Mucosa of descending colon (tissue), 3 donors: Measurements from ENCODE around the gene SLC45A1. TPM values are rescaled to one million over a fixed set of nuclear protein-coding genes. Genes with fewer than 3 reads are reported as not detected.

Experiments
- ATAC-seq: fragments of 200-7000 bp; cut with Tn5 transposase; one replicate; pipeline ENCODE4 v1.9.1; 2020; ENCODE audit warnings: mild to moderate bottlenecking, moderate library complexity
- DNase-seq, 3 donors: peaks; one replicate each; pipeline ENCODE4 v3.0.0-alpha.2; 2020
- H3K36me3 ChIP-seq: fragments of 200-600 bp; one replicate; pipeline ENCODE4 v1.8.0; 2021; ENCODE audit warnings: low read depth, mild to moderate bottlenecking
- H3K4me1 ChIP-seq: fragments of 200-600 bp; one replicate; pipeline ENCODE4 v1.8.0; 2021; ENCODE audit warnings: low read depth, mild to moderate bottlenecking
- H3K4me3 ChIP-seq: fragments of 200-600 bp; one replicate; pipeline ENCODE4 v1.8.0; 2021; ENCODE audit warnings: mild to moderate bottlenecking
- H3K9me3 ChIP-seq: fragments of 200-600 bp; one replicate; pipeline ENCODE4 v1.8.0; 2021; ENCODE audit warnings: mild to moderate bottlenecking
- CTCF ChIP-seq: fragments of 200-600 bp; IDR thresholded peaks from one replicate; pipeline ENCODE4 v1.8.0; 2022; ENCODE audit warnings: antibody characterized with exemption, mild to moderate bottlenecking
- intact Hi-C, 2 donors: fragments of 100-400 bp; cut with DNase I in 1 of 2; cut with micrococcal nuclease in 1 of 2; formaldehyde crosslinking; loops; one replicate each; pipeline versions ENCODE4 v1.11.0 to v1.11.1; 2022; cut with DNase I, micrococcal nuclease
- total RNA-seq, 3 donors: library from RNA; stranded (reverse); fragmentation: NEBNext Ultra II Directional in 2 of 3; extraction: Animal tissue kit (Norgen Biotek cat#: 25700) in 2 of 3; gene quantifications; one replicate each; pipeline versions ENCODE4 v1.2.1 to v1.2.4, GENCODE V29; 2021 to 2023
- donor health status: DM: no; HTN: no; CAD: no; lungs with moderate emphysema.
- donor health status: DM: no; HTN: no; CAD: no.
- donor health status: DM: no; HTN: yes; CAD: no.

The SLC45A1 gene
- total RNA-seq, 3 donors from 2014 or later = 0.55 to 3.9 TPM; not detected in 1

- DNase-seq (peak; percentile 70 to 79 (median 75)), ATAC-seq (peak; percentile 99)
- intact Hi-C loops = no loop called here
- Histone ChIP-seq H3K9me3 (no peaks in the 10 kb centered on the region), H3K4me3 (no peak overlapping the region), H3K36me3 (no peaks in the 10 kb centered on the region), H3K4me1 (no peaks in the 10 kb centered on the region)
- no peak for TF ChIP-seq CTCF
These were observed 24.8 kb upstream of the SLC45A1 start for GRCh38 chr1:8293118-8293517.

GRCh38 chr1:8293641-8294169 lies 24.2 kb upstream of the SLC45A1 start:
- ATAC-seq = no peak
- Histone ChIP-seq H3K4me3 (no peak overlapping the region), H3K4me1 (no peaks in the 10 kb centered on the region), H3K9me3 (no peaks in the 10 kb centered on the region), H3K36me3 (no peaks in the 10 kb centered on the region)
- no peak for TF ChIP-seq CTCF
- no peak for DNase-seq
- intact Hi-C loops = no loop called here

- H3K9me3 ChIP-seq = no peaks in the 10 kb centered on the region
- no peaks in the 10 kb centered on the region for H3K4me1 ChIP-seq
- ATAC-seq = no peak
- no peak overlapping the region for H3K4me3 ChIP-seq
- no peak for TF ChIP-seq CTCF
- DNase-seq = no peak
- H3K36me3 ChIP-seq = no peaks in the 10 kb centered on the region
- intact Hi-C loops = no loop called here
These were observed 23.7 kb upstream of the SLC45A1 start for GRCh38 chr1:8294170-8294697.

GRCh38 chr1:8297245-8297644 lies 20.7 kb upstream of the SLC45A1 start:
- H3K4me1 ChIP-seq = no peaks in the 10 kb centered on the region
- H3K36me3 ChIP-seq = no peaks in the 10 kb centered on the region
- intact Hi-C loops = no loop called here
- no peaks in the 10 kb centered on the region for H3K9me3 ChIP-seq
- ATAC-seq = no peak
- no peak for DNase-seq
- no peak overlapping the region for H3K4me3 ChIP-seq
- no peak for TF ChIP-seq CTCF

- intact Hi-C loops = no loop called here
- H3K4me3 ChIP-seq = no peak overlapping the region
- TF ChIP-seq CTCF = no peak
- ATAC-seq = peak; percentile 51
- no peaks in the 10 kb centered on the region for H3K36me3 ChIP-seq
- DNase-seq = no peak
- H3K9me3 ChIP-seq = no peaks in the 10 kb centered on the region
- H3K4me1 ChIP-seq = no peaks in the 10 kb centered on the region
These were observed 18.0 kb upstream of the SLC45A1 start for GRCh38 chr1:8299963-8300362.
